Brain microvascular endothelial cell (primary cell): ENCODE data around the gene SERBP1.

Source experiments
- DNase-seq: peaks from one replicate; pipeline ENCODE4 v3.0.0-alpha.2; 2020
- H3K27ac ChIP-seq: fragments of 250-450 bp; sonication (Bioruptor Pico); 2 replicates; pipeline ENCODE4 v1.5.1; 2020; ENCODE audit warnings: mild to moderate bottlenecking, moderate library complexity
- H3K27me3 ChIP-seq: fragments of 250-450 bp; sonication (Bioruptor Pico); replicated peaks from 2 replicates; pipeline ENCODE4 v1.5.1; 2020; ENCODE audit warnings: mild to moderate bottlenecking
- H3K36me3 ChIP-seq: fragments of 250-450 bp; sonication (Bioruptor Pico); replicated peaks from 2 replicates; pipeline ENCODE4 v1.5.1; 2020; ENCODE audit warnings: mild to moderate bottlenecking
- H3K4me3 ChIP-seq: 2 replicates; pipeline ENCODE4 v1.5.1; 2011; ENCODE audit warnings: low read depth, mild to moderate bottlenecking, control low read depth, low read length, moderate library complexity
- CTCF ChIP-seq: IDR thresholded peaks from 2 replicates; pipeline ENCODE4 v1.5.1; 2011; ENCODE audit warnings: low read depth, mild to moderate bottlenecking, moderate library complexity, low read length, control low read depth, inconsistent platforms; ENCODE audit errors: missing control alignments
- in situ Hi-C: cut with HindIII; loops from 2 replicates; pipeline ENCODE4 v1.10.0; 2017; ENCODE audit warnings: low sequenced_read_pairs, low pct_ligation_motif_present

SERBP1 gene

GRCh38 chr1:67463298-67463955 is 33.2 kb upstream of the SERBP1 start:
- no peaks in the 10 kb centered on the region for H3K36me3 ChIP-seq
- no peak overlapping the region for H3K4me3 ChIP-seq
- no peaks in the 10 kb centered on the region for H3K27me3 ChIP-seq
- in situ Hi-C loops, result no loop called here
- H3K27ac ChIP-seq, result no peak overlapping the region
- peak; percentile 43 for DNase-seq
- no peak for TF ChIP-seq CTCF

GRCh38 chr1:67460676-67461500 is 30.7 kb upstream of the SERBP1 start:
- in situ Hi-C loops, result no loop called here
- TF ChIP-seq CTCF, result no peak
- no peak for DNase-seq
- Histone ChIP-seq H3K4me3 (no peak overlapping the region), H3K27me3 (no peaks in the 10 kb centered on the region), H3K36me3 (no peaks in the 10 kb centered on the region), H3K27ac (no peak overlapping the region)

- Histone ChIP-seq H3K36me3 (no peaks in the 10 kb centered on the region), H3K27me3 (no peaks in the 10 kb centered on the region), H3K4me3 (no peak overlapping the region), H3K27ac (no peak overlapping the region)
- no peak for DNase-seq
- no peak for TF ChIP-seq CTCF
- in situ Hi-C loops, result no loop called here
Observed at GRCh38 chr1:67459068-67459467, 28.9 kb upstream of the SERBP1 start.

- Histone ChIP-seq H3K36me3 (no peaks in the 10 kb centered on the region), H3K4me3 (no peak overlapping the region), H3K27me3 (no peaks in the 10 kb centered on the region), H3K27ac (no peak overlapping the region)
- in situ Hi-C loops, result no loop called here
- DNase-seq, result no peak
- TF ChIP-seq CTCF, result no peak
Observed at GRCh38 chr1:67458663-67459062, 28.5 kb upstream of the SERBP1 start.

- Histone ChIP-seq H3K27me3 (no peaks in the 10 kb centered on the region), H3K4me3 (no peak overlapping the region), H3K36me3 (no peaks in the 10 kb centered on the region), H3K27ac (no peak overlapping the region)
- no peak for TF ChIP-seq CTCF
- DNase-seq, result no peak
- in situ Hi-C loops, result no loop called here
Observed at GRCh38 chr1:67457247-67457646, 27.0 kb upstream of the SERBP1 start.

GRCh38 chr1:67451815-67452214 is 21.6 kb upstream of the SERBP1 start:
- no peak for TF ChIP-seq CTCF
- in situ Hi-C loops, result no loop called here
- H3K27me3 ChIP-seq, result no peaks in the 10 kb centered on the region
- H3K4me3 ChIP-seq, result no peak overlapping the region
- no peak overlapping the region for H3K27ac ChIP-seq
- DNase-seq, result no peak
- H3K36me3 ChIP-seq, result no peaks in the 10 kb centered on the region
